Pons (tissue), 1 donor: ENCODE results near the gene ASMTL.

Source experiments
- DNase-seq: peaks from one replicate; pipeline ENCODE4 v3.0.0-alpha.2; 2016; ENCODE audit warnings: low spot score

Gene ASMTL

GRCh38 chrX:1403228-1403627 is 49.5 kb downstream of the ASMTL start:
- DNase-seq, result no peak

GRCh38 chrX:1401611-1402430 is 50.9 kb downstream of the ASMTL start:
- no peak for DNase-seq

GRCh38 chrX:1400742-1401471 is 51.8 kb downstream of the ASMTL start:
- DNase-seq, result no peak

GRCh38 chrX:1400049-1400448 is 52.7 kb downstream of the ASMTL start:
- no peak for DNase-seq

- DNase-seq, result no peak
Observed at GRCh38 chrX:1398431-1399340, 54.0 kb downstream of the ASMTL start.

GRCh38 chrX:1397441-1398270 is 55.1 kb downstream of the ASMTL start:
- DNase-seq, result no peak

- DNase-seq, result no peak
Observed at GRCh38 chrX:1397001-1397400, 55.7 kb downstream of the ASMTL start.

- no peak for DNase-seq
Observed at GRCh38 chrX:1395646-1396216, 57.0 kb downstream of the ASMTL start.

GRCh38 chrX:1394731-1395501 is 57.8 kb downstream of the ASMTL start:
- no peak for DNase-seq

- DNase-seq, result no peak
Observed at GRCh38 chrX:1393871-1394615, 58.7 kb downstream of the ASMTL start.

GRCh38 chrX:1392376-1393068 is 60.2 kb downstream of the ASMTL start:
- peak; percentile 56 for DNase-seq

- peak; percentile 95 for DNase-seq
Observed at GRCh38 chrX:1391707-1392375, 60.9 kb downstream of the ASMTL start, which contains the start of gene SLC25A6. TSS of gene SLC25A6 (minus strand) at chrX:1392113. CDS start at chrX:1392009, 104 bp downstream.

GRCh38 chrX:1391370-1391706 is 61.4 kb downstream of the ASMTL start:
- no peak for DNase-seq

- no peak for DNase-seq
Observed at GRCh38 chrX:1390621-1391369, 61.9 kb downstream of the ASMTL start.

GRCh38 chrX:1389993-1390285 is 62.8 kb downstream of the ASMTL start:
- no peak for DNase-seq

- DNase-seq, result no peak
Observed at GRCh38 chrX:1389181-1389992, 63.3 kb downstream of the ASMTL start.

- DNase-seq, result no peak
Observed at GRCh38 chrX:1388651-1389050, 64.1 kb downstream of the ASMTL start.
